Neural cell (in vitro differentiated cells): Measurements from ENCODE around the gene ZNF407. TPM values are rescaled to one million over a fixed set of nuclear protein-coding genes. Genes with fewer than 3 reads are reported as not detected.

Experiments used
- H2AFZ ChIP-seq: fragments of 200-600, 300-800 bp; sonication (generic), shearing (Covaris generic); 2 replicates; pipeline ENCODE4 v1.6.0; 2014; ENCODE audit warnings: low read depth, mild to moderate bottlenecking, antibody characterized with exemption, low read length, moderate library complexity
- H3F3A ChIP-seq: fragments of 200-600 bp; shearing (Covaris generic); 2 replicates; pipeline ENCODE4 v1.6.1; 2016; ENCODE audit warnings: mild to moderate bottlenecking, moderate library complexity, mixed read lengths, antibody characterized with exemption, low read length; ENCODE audit not compliant: insufficient read depth, poor library complexity, severe bottlenecking
- H3K27ac ChIP-seq: fragments of 200-600, 300-800 bp; sonication (generic), shearing (Covaris generic); 2 replicates; pipeline ENCODE4 v1.5.1; 2014; ENCODE audit warnings: mild to moderate bottlenecking, low read length, moderate library complexity
- H3K27me3 ChIP-seq: fragments of 300-800, 200-600 bp; sonication (generic), shearing (Covaris generic); 2 replicates; pipeline ENCODE4 v1.6.0; 2014; ENCODE audit warnings: mild to moderate bottlenecking, low read depth, low read length, moderate library complexity; ENCODE audit not compliant: insufficient read depth
- H3K36me3 ChIP-seq: fragments of 300-800, 200-600 bp; sonication (generic), shearing (Covaris generic); 2 replicates; pipeline ENCODE4 v1.5.1; 2014; ENCODE audit warnings: mild to moderate bottlenecking, antibody characterized with exemption, low read length, moderate library complexity; ENCODE audit not compliant: insufficient read depth
- H3K4me2 ChIP-seq: fragments of 300-800, 200-600 bp; sonication (generic), shearing (Covaris generic); 2 replicates; pipeline ENCODE4 v1.6.0; 2014; ENCODE audit warnings: mild to moderate bottlenecking, low read length
- H3K4me3 ChIP-seq: fragments of 300-800, 200-600 bp; sonication (generic), shearing (Covaris generic); 2 replicates; pipeline ENCODE4 v1.5.1; 2014; ENCODE audit warnings: mild to moderate bottlenecking, low read length, moderate library complexity
- H3K79me2 ChIP-seq: fragments of 200-600 bp; shearing (Covaris generic); replicated peaks from 2 replicates; pipeline ENCODE4 v1.6.0; 2014; ENCODE audit warnings: mild to moderate bottlenecking, low read length, moderate library complexity; ENCODE audit not compliant: insufficient read depth
- H3K9ac ChIP-seq: fragments of 300-800, 200-600 bp; sonication (generic), shearing (Covaris generic); 2 replicates; pipeline ENCODE4 v1.6.1; 2016; ENCODE audit warnings: mild to moderate bottlenecking, low read length, mixed read lengths
- H3K9me2 ChIP-seq: fragments of 200-600 bp; shearing (Covaris generic); 2 replicates; pipeline ENCODE4 v1.6.1; 2016; ENCODE audit warnings: mild to moderate bottlenecking, low read length, mixed read lengths; ENCODE audit not compliant: insufficient read depth
- H3K9me3 ChIP-seq: fragments of 200-600, 300-800 bp; sonication (generic), shearing (Covaris generic); 2 replicates; pipeline ENCODE4 v1.6.1; 2016; ENCODE audit warnings: mild to moderate bottlenecking, mixed run types, low read length, moderate library complexity, mixed read lengths
- H4K20me1 ChIP-seq: fragments of 200-600 bp; shearing (Covaris generic); 2 replicates; pipeline ENCODE4 v1.6.1; 2016; ENCODE audit warnings: mild to moderate bottlenecking, mixed run types; ENCODE audit not compliant: insufficient read depth
- EP300 ChIP-seq: fragments of 450-650 bp; conservative IDR thresholded peaks from 2 replicates; pipeline ENCODE4 v1.6.1; 2014; ENCODE audit warnings: antibody characterized with exemption, mild to moderate bottlenecking, moderate library complexity; ENCODE audit not compliant: poor library complexity, severe bottlenecking
- EZH2 ChIP-seq: fragments of 200-600, 300-800 bp; shearing (Covaris generic), sonication (generic); IDR thresholded peaks from 2 replicates; pipeline ENCODE4 v1.6.1; 2014; ENCODE audit warnings: antibody characterized with exemption, low read length, borderline replicate concordance, mild to moderate bottlenecking; ENCODE audit not compliant: insufficient read depth, poor library complexity, severe bottlenecking
- MXI1 ChIP-seq: fragments of 450-650 bp; conservative IDR thresholded peaks from 2 replicates; pipeline ENCODE4 v1.6.1; 2014; ENCODE audit warnings: antibody characterized with exemption, mild to moderate bottlenecking; ENCODE audit not compliant: poor library complexity, severe bottlenecking
- POLR2AphosphoS5 ChIP-seq: IDR thresholded peaks from 2 replicates; pipeline ENCODE4 v1.6.1; 2012
- RAD21 ChIP-seq: fragments of 450-650 bp; conservative IDR thresholded peaks from 2 replicates; pipeline ENCODE4 v1.6.1; 2014; ENCODE audit warnings: antibody characterized with exemption, mild to moderate bottlenecking, moderate library complexity
- SMC3 ChIP-seq: fragments of 450-650 bp; conservative IDR thresholded peaks from 2 replicates; pipeline ENCODE4 v1.6.1; 2014; ENCODE audit warnings: antibody characterized with exemption, mild to moderate bottlenecking, moderate library complexity; ENCODE audit not compliant: poor library complexity
- TAF1 ChIP-seq: IDR thresholded peaks from 2 replicates; pipeline ENCODE4 v1.6.1; 2012; ENCODE audit warnings: low read depth
- polyA plus RNA-seq: library from polyadenylated mRNA; depleted of rRNA; stranded (reverse); fragments of >200 nt; gene quantifications from 2 replicates; pipeline ENCODE4 v1.2.3, GENCODE V29; 2014
- TF ChIP-seq, protein P1 (sequence below): IDR thresholded peaks from 2 replicates; pipeline ENCODE4 v1.6.1; 2012; ENCODE audit warnings: borderline replicate concordance
- TF ChIP-seq, protein P2 (sequence below): fragments of 450-650 bp; IDR thresholded peaks from 2 replicates; pipeline ENCODE4 v1.5.1; 2014; ENCODE audit warnings: antibody characterized with exemption, mild to moderate bottlenecking, moderate library complexity; ENCODE audit not compliant: poor library complexity, severe bottlenecking

ZNF407 gene
- polyA plus RNA-seq, 1 donor from 2014 or later, result 2.9 TPM

DNA sequence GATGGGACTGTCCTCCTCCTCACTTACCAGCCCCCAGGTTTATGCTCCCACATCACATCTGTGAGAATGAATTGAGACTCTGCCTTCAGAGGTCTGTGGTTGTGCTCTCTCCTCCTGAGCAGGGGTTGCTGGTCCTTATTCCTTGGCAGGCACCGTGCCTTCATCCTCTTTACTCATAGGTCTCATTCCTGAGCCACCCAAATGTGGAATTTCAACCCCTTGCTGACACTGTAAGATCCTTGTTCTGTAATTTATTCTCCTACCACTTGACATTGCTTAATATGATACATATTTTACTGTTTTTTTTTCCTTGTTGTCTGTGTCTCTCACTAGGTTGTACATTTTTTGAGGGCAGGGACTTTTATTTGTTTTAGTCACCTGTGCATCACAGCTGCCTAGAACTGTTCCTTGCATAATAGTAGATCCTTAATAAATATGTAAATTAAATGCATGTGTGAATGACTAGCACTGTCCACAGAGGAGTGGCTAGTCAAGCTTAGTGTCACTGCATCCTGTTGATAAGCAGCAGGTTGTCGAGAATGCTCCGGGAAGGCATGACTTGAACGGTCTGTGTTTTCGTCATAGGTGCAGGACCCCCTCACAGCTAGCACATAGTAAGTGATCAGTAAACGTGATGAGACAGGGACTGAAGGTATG is 180.6 kb downstream of the ZNF407 start:
- Histone ChIP-seq H3K9me3 (no peaks in the 10 kb centered on the region), H3K36me3 (no peaks in the 10 kb centered on the region), H3K27me3 (no peaks in the 10 kb centered on the region), H3K27ac (no peak overlapping the region), H2AFZ (no peak overlapping the region), H3K9ac (no peak overlapping the region), H3K4me3 (no peak overlapping the region), H3K79me2 (no peaks in the 10 kb centered on the region), H3F3A (no peaks in the 10 kb centered on the region), H3K4me2 (no peak overlapping the region), H4K20me1 (no peaks in the 10 kb centered on the region), H3K9me2 (no peaks in the 10 kb centered on the region)
- TF ChIP-seq EZH2, result no peak
- no peak for TF ChIP-seq MXI1
- TF ChIP-seq SMC3, result no peak
- TF ChIP-seq RAD21, result no peak
- no peak for TF ChIP-seq POLR2AphosphoS5
- TF ChIP-seq TAF1, result no peak
- no peak for TF ChIP-seq EP300
- TF ChIP-seq, protein P1, sequence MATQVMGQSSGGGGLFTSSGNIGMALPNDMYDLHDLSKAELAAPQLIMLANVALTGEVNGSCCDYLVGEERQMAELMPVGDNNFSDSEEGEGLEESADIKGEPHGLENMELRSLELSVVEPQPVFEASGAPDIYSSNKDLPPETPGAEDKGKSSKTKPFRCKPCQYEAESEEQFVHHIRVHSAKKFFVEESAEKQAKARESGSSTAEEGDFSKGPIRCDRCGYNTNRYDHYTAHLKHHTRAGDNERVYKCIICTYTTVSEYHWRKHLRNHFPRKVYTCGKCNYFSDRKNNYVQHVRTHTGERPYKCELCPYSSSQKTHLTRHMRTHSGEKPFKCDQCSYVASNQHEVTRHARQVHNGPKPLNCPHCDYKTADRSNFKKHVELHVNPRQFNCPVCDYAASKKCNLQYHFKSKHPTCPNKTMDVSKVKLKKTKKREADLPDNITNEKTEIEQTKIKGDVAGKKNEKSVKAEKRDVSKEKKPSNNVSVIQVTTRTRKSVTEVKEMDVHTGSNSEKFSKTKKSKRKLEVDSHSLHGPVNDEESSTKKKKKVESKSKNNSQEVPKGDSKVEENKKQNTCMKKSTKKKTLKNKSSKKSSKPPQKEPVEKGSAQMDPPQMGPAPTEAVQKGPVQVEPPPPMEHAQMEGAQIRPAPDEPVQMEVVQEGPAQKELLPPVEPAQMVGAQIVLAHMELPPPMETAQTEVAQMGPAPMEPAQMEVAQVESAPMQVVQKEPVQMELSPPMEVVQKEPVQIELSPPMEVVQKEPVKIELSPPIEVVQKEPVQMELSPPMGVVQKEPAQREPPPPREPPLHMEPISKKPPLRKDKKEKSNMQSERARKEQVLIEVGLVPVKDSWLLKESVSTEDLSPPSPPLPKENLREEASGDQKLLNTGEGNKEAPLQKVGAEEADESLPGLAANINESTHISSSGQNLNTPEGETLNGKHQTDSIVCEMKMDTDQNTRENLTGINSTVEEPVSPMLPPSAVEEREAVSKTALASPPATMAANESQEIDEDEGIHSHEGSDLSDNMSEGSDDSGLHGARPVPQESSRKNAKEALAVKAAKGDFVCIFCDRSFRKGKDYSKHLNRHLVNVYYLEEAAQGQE, result no peak
- TF ChIP-seq, protein P2, sequence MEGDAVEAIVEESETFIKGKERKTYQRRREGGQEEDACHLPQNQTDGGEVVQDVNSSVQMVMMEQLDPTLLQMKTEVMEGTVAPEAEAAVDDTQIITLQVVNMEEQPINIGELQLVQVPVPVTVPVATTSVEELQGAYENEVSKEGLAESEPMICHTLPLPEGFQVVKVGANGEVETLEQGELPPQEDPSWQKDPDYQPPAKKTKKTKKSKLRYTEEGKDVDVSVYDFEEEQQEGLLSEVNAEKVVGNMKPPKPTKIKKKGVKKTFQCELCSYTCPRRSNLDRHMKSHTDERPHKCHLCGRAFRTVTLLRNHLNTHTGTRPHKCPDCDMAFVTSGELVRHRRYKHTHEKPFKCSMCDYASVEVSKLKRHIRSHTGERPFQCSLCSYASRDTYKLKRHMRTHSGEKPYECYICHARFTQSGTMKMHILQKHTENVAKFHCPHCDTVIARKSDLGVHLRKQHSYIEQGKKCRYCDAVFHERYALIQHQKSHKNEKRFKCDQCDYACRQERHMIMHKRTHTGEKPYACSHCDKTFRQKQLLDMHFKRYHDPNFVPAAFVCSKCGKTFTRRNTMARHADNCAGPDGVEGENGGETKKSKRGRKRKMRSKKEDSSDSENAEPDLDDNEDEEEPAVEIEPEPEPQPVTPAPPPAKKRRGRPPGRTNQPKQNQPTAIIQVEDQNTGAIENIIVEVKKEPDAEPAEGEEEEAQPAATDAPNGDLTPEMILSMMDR, result no peak

DNA sequence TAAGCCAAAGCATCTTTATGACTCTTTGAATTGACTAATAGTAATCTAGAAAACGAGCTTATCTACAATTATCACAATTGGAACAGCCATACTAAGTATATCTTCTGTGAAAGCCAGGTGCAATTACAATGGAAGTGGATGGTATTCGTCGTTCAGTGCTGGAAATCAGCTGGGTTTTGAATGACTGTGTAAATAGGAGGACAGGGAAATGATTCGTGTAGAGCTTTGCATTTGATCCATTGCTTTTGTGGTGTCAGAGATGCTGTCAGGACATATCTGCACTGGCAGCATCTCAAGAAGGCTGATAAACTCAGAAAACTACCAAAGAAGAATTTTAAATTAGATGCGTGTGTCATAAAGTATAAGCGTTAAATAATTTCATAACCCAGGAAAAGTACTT is 187.1 kb downstream of the ZNF407 start:
- Histone ChIP-seq H3K9me2 (no peaks in the 10 kb centered on the region), H3K9me3 (no peaks in the 10 kb centered on the region), H3K4me2 (no peak overlapping the region), H2AFZ (no peak overlapping the region), H3K4me3 (peak overlapping the region; percentile 7), H3F3A (no peaks in the 10 kb centered on the region), H4K20me1 (no peaks in the 10 kb centered on the region), H3K79me2 (no peaks in the 10 kb centered on the region), H3K27me3 (no peaks in the 10 kb centered on the region), H3K36me3 (no peaks in the 10 kb centered on the region), H3K27ac (no peak overlapping the region), H3K9ac (no peak overlapping the region)
- TF ChIP-seq, protein P1, result no peak
- TF ChIP-seq EP300 (peak; percentile 67), POLR2AphosphoS5 (peak; percentile 55)
